SU-DHL-6 (cell line): Measurements from ENCODE around the gene SYT8.

Experiments used
- EZH2phosphoT487 ChIP-seq: fragments of 200-600 bp; sonication (generic), shearing (Covaris generic); conservative IDR thresholded peaks from 2 replicates; pipeline ENCODE4 v1.6.1; 2018; ENCODE audit warnings: mild to moderate bottlenecking, antibody characterized with exemption, low read length, moderate library complexity, mixed read lengths
- TF ChIP-seq, protein P1 (sequence below): fragments of 200-600 bp; sonication (generic); IDR thresholded peaks from one replicate; pipeline ENCODE4 v1.5.1; 2017; ENCODE audit warnings: antibody characterized with exemption, mild to moderate bottlenecking, low read length, moderate library complexity; ENCODE audit not compliant: insufficient read depth, poor library complexity, severe bottlenecking

DNA sequence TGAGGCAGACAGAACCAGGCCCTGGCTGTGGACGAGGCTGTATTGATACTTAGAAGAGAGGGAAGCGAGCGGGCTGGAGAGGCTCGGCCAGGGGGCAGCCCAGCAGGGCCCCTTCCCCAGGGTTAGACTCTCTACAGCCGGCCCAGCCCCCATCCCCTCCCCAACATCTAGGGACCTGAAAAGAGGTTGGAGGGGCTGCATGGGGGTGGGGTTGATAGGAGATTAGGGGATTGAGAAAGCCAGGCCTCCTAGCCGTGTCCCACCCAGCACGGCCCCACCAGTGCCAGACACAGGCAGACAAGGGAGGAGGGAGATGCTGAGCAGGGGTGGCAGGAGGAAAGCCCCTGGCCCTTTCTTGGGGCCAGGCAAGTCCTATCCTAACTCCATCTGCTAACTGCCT, 23.8 kb downstream of the SYT8 start:
- TF ChIP-seq, protein P1, sequence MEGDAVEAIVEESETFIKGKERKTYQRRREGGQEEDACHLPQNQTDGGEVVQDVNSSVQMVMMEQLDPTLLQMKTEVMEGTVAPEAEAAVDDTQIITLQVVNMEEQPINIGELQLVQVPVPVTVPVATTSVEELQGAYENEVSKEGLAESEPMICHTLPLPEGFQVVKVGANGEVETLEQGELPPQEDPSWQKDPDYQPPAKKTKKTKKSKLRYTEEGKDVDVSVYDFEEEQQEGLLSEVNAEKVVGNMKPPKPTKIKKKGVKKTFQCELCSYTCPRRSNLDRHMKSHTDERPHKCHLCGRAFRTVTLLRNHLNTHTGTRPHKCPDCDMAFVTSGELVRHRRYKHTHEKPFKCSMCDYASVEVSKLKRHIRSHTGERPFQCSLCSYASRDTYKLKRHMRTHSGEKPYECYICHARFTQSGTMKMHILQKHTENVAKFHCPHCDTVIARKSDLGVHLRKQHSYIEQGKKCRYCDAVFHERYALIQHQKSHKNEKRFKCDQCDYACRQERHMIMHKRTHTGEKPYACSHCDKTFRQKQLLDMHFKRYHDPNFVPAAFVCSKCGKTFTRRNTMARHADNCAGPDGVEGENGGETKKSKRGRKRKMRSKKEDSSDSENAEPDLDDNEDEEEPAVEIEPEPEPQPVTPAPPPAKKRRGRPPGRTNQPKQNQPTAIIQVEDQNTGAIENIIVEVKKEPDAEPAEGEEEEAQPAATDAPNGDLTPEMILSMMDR = no peak
- TF ChIP-seq EZH2phosphoT487 = no peak
